Thyroid gland (tissue), 4 donors: ENCODE data around the gene PCDHA7. TPM values are rescaled to one million over a fixed set of nuclear protein-coding genes. Genes with fewer than 3 reads are reported as not detected.
"Not testable (repeated sequence)": the region's sequence is repeated elsewhere in the genome, so short reads cannot be mapped to it uniquely, and the experiment has no call there.

Experiments
- DNase-seq, 2 donors: peaks; one replicate each; pipeline ENCODE4 v3.0.0-alpha.2; 2019
- H3K27ac ChIP-seq, 3 donors: fragments of 200-600 bp; sonication (generic); 1 replicate in 2 of 3; 2 replicates in 1 of 3; pipeline ENCODE4 v1.5.1; 2016 to 2019; ENCODE audit warnings: mild to moderate bottlenecking in 1 of 3, moderate library complexity in 1 of 3
- H3K27me3 ChIP-seq: fragments of 200-600 bp; sonication (generic); one replicate; pipeline ENCODE4 v1.5.1; 2019
- H3K36me3 ChIP-seq, 2 donors: fragments of 200-600 bp; sonication (generic); one replicate each; pipeline ENCODE4 v1.5.1; 2016 to 2019
- H3K4me1 ChIP-seq, 2 donors: fragments of 200-600 bp; sonication (generic); one replicate each; pipeline ENCODE4 v1.5.1; 2017 to 2019
- H3K4me3 ChIP-seq, 3 donors: fragments of 200-600 bp; sonication (generic); replicated peaks in 1 of 3; 1 replicate in 2 of 3; 2 replicates in 1 of 3; pipeline ENCODE4 v1.5.1; 2016; ENCODE audit warnings: mild to moderate bottlenecking in 1 of 3
- H3K9me3 ChIP-seq: fragments of 200-600 bp; sonication (generic); one replicate; pipeline ENCODE4 v1.5.1; 2017
- POLR2A ChIP-seq, 2 donors: fragments of 450-650 bp; IDR thresholded peaks; one replicate each; pipeline ENCODE4 v1.6.1; 2017; ENCODE audit warnings: antibody characterized with exemption in 2 of 2, mild to moderate bottlenecking in 2 of 2, moderate library complexity in 1 of 2
- WGBS, 2 donors: methylation state at CpG; one replicate each; pipeline ENCODE4 v1.1.5; 2017; 5-methylcytosine and 5-hydroxymethylcytosine counted together
- intact Hi-C: fragments of 100-400 bp; cut with DNase I; formaldehyde crosslinking; loops from one replicate; pipeline ENCODE4 v1.15.1; 2023
- total RNA-seq, 4 donors: library from RNA; depleted of rRNA; stranded (reverse); fragments of >200 nt; gene quantifications; one replicate each; pipeline ENCODE4 v1.2.3, GENCODE V29; 2016
- TF ChIP-seq, protein P1 (sequence below), 6 experiments: fragments of 200-600 bp in 3 of 6; fragments of 450-650 bp in 3 of 6; sonication (generic) in 3 of 6; IDR thresholded peaks; one replicate each; pipeline ENCODE4 v1.5.1; 2016 to 2019; ENCODE audit warnings: antibody characterized with exemption in 6 of 6, mild to moderate bottlenecking in 2 of 6, inconsistent platforms in 1 of 6, moderate library complexity in 1 of 6

The PCDHA7 gene
- total RNA-seq, 4 donors from 2014 or later = 0.45 to 0.88 (median 0.54) TPM

DNA sequence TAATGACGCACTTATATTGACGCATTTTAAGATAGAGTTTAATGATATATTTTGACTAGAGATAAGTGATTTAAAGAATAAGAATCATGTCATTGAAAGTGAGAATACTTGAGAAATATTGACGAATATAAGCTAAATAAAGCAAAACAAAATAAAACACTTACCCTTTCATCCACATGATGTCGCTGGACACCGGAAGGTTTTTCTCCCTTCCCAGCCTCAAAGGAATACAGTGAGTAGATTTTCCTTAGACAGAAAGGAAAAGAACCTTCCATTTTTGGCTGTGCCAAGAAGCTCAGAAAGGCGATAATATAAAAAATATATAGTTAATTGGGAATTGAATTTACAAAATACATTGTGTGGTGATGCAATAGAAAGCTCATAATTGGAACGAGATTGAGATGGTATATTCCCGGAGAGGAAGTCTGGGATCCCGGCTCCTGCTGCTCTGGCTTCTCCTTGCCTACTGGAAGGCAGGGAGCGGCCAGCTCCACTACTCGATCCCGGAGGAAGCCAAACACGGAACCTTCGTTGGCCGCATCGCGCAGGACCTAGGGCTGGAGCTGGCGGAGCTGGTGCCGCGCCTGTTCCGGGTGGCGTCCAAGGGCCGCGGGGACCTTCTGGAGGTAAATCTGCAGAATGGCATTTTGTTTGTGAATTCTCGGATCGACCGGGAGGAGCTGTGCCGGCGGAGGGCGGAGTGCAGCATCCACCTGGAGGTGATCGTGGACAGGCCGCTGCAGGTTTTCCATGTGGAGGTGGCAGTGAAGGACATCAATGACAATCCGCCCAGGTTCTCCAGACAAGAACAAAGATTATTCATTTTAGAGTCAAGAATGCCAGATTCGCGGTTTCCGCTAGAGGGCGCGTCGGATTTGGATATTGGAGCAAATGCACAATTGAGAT lies 12.4 kb upstream of the PCDHA7 start, which contains the start of gene PCDHA5:
Gene PCDHA5, plus strand, starts transcription at position 239 of the 906 bp plus-strand sequence.
- Histone ChIP-seq H3K36me3 (no peaks in the 10 kb centered on the region), H3K27ac (no peak within 1 kb of the TSS), H3K4me1 (no peaks in the 10 kb centered on the region), H3K4me3 (no peak within 1 kb of the TSS), H3K9me3 (no peaks in the 10 kb centered on the region), H3K27me3 (no peaks in the 10 kb centered on the region)
- DNase-seq = peak; percentile 25 to 46
- WGBS, 2 donors = 25 to 26% methylated on average over 37 to 38 of the region's 39 CpGs
- intact Hi-C loops = no loop called here
- TF ChIP-seq, protein P1, sequence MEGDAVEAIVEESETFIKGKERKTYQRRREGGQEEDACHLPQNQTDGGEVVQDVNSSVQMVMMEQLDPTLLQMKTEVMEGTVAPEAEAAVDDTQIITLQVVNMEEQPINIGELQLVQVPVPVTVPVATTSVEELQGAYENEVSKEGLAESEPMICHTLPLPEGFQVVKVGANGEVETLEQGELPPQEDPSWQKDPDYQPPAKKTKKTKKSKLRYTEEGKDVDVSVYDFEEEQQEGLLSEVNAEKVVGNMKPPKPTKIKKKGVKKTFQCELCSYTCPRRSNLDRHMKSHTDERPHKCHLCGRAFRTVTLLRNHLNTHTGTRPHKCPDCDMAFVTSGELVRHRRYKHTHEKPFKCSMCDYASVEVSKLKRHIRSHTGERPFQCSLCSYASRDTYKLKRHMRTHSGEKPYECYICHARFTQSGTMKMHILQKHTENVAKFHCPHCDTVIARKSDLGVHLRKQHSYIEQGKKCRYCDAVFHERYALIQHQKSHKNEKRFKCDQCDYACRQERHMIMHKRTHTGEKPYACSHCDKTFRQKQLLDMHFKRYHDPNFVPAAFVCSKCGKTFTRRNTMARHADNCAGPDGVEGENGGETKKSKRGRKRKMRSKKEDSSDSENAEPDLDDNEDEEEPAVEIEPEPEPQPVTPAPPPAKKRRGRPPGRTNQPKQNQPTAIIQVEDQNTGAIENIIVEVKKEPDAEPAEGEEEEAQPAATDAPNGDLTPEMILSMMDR (IDR thresholded peaks at IDR 0.05) = peak in 3 of 6 experiments; percentile 20 to 60 (median 27)
- no peak for TF ChIP-seq POLR2A (IDR thresholded peaks at IDR 0.05)

GRCh38 chr5:140822281-140822629 lies 11.8 kb upstream of the PCDHA7 start:
- DNase-seq = no peak
- no peaks in the 10 kb centered on the region for H3K9me3 ChIP-seq
- 24 to 25% methylated on average over 6 of the region's 6 CpGs for WGBS, 2 donors
- TF ChIP-seq, protein P1 (IDR thresholded peaks at IDR 0.05) = peak in 1 of 6 experiments; percentile 1
- TF ChIP-seq POLR2A (IDR thresholded peaks at IDR 0.05) = no peak
- intact Hi-C loops = no loop called here
- no peaks in the 10 kb centered on the region for H3K4me1 ChIP-seq
- no peak overlapping the region for H3K27ac ChIP-seq
- H3K27me3 ChIP-seq = no peaks in the 10 kb centered on the region
- H3K36me3 ChIP-seq = no peaks in the 10 kb centered on the region
- no peak overlapping the region for H3K4me3 ChIP-seq

- 16 to 62% methylated on average over 2 to 11 of the region's 48 CpGs for WGBS, 2 donors
- DNase-seq, H3K27ac ChIP-seq, H3K4me3 ChIP-seq, intact Hi-C loops, H3K36me3 ChIP-seq, H3K4me1 ChIP-seq, H3K27me3 ChIP-seq, H3K9me3 ChIP-seq: not testable (repeated sequence)
Observed at GRCh38 chr5:140822969-140823368, 11.1 kb upstream of the PCDHA7 start.

GRCh38 chr5:140823475-140823874 lies 10.6 kb upstream of the PCDHA7 start:
- no peak for TF ChIP-seq POLR2A (IDR thresholded peaks at IDR 0.05)
- TF ChIP-seq, protein P1 (IDR thresholded peaks at IDR 0.05) = no peak
- no peak for DNase-seq
- Histone ChIP-seq H3K4me3 (no peak overlapping the region), H3K36me3 (no peaks in the 10 kb centered on the region), H3K4me1 (no peaks in the 10 kb centered on the region), H3K9me3 (no peaks in the 10 kb centered on the region), H3K27me3 (peaks cover 7% of the 10 kb centered on the region), H3K27ac (no peak overlapping the region)
- intact Hi-C loops = no loop called here
- 44 to 64% methylated on average over 18 to 22 of the region's 38 CpGs for WGBS, 2 donors

GRCh38 chr5:140827704-140828361 lies 6.2 kb upstream of the PCDHA7 start, which contains the start of gene PCDHA6:
Gene PCDHA6 (plus strand): TSS chr5:140827960. CDS start chr5:140828092, 132 bp downstream.
- H3K4me3 ChIP-seq = peak within 1 kb of the TSS in 1 of 3 donors; percentile 11

More at GRCh38 chr5:140827704-140828361, 6.2 kb upstream of the PCDHA7 start, which contains the start of gene PCDHA6:
- no peaks in the 10 kb centered on the region for H3K4me1 ChIP-seq
- peaks cover 7% of the 10 kb centered on the region for H3K27me3 ChIP-seq
- H3K9me3 ChIP-seq = no peaks in the 10 kb centered on the region
- no peak for DNase-seq
- intact Hi-C loops = no loop called here
- 14 to 17% methylated on average over 17 to 25 of the region's 27 CpGs for WGBS, 2 donors
- no peak within 1 kb of the TSS for H3K27ac ChIP-seq
- TF ChIP-seq POLR2A (IDR thresholded peaks at IDR 0.05) = no peak
- TF ChIP-seq, protein P1 (IDR thresholded peaks at IDR 0.05) = peak in 2 of 6 experiments; percentile 1 to 20
- H3K36me3 ChIP-seq = no peaks in the 10 kb centered on the region
